TTC549 (cell line): ENCODE measurements around the gene ADARB2.

Experiments
- FAIRE-seq: peaks from 2 replicates; lab custom pipeline; 2012; peaks lifted over from hg19 to GRCh38; lab: Jason Lieb, UNC

Gene ADARB2

DNA sequence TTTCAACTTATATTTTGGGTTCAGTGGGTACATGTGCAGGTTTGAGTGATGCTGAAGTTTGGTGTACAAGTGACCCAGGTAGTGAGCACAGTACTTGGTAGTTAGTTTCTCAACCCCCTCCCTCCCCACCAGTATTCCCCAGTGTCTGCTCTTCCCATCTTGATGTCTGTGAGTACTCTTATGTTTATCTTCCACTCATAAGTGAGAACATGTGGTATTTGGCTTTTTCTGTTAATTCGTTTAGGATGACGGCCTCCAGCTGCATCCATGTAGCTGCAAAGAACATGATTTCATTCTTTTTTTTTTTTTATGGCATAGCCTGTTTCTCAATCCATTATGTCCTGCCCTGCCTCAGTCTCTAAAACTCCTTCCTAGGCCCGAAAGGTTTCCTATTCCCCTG lies 459.0 kb downstream of the ADARB2 start:
- no peak for FAIRE-seq

DNA sequence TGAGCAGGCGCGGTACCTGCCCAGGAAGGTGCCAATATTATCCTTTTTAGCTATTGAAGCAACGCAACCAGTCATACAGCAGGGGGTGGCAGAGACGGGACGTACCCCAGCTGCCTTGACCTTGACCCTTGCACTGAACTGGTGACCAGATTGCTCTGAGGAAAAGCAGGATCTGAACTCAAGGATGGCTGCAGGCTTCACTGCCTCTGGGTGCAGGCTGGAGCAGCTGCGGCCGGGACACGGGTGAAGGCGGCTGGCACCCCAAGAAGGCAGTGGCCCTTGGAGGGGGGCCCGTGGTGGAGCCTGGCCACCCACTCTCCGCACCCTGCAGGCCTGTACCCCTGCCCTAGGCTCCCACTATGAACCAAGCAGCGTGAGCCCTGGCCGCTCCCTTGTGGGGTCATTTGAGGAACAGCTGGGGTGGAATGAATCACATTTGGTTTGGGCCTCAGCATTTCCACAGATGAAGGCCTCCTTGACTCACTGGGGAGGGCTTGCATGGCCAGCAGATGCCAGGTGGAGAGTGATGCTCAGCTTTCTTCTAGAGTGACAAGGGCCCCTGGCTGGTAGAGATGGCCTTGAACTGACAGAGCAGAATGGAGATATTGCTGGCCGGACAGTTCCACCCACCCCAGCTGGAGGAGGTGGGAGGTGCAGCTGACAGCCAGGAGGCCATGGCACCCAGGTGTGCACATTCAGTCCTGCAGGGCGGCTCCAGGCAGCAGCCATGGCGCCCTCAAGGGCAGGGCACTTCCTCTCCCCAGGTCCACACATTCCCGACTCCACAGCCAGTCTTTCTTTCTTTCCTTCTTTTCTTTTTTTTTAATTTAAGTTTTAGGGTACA lies 462.4 kb downstream of the ADARB2 start:
- no peak for FAIRE-seq

DNA sequence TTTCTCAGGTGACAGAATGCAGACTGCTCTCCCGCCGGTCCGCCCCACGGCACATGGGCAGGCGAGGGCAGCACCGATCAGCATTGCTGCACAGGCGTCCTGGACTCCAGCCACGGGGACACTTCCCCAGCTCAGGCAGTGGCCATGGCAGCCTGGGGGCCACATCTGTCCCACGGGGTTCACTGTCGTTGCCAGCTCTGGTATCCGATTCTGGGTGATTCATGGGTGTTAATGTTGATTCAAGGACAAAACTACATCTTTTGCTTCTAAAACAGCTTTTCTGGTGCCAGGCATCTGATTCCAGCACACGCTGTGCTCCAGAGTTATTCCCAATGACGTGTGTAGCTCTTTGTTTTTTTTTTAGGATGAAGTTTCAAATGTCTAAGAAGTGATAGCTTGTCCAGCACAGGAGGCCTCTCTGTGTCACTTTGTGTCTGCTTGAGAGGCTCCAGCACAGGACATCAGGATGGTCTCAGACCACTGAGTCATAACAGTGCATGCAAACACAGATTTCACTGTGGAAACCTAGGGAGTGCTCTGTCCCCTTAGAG lies 463.1 kb downstream of the ADARB2 start:
- no peak for FAIRE-seq

DNA sequence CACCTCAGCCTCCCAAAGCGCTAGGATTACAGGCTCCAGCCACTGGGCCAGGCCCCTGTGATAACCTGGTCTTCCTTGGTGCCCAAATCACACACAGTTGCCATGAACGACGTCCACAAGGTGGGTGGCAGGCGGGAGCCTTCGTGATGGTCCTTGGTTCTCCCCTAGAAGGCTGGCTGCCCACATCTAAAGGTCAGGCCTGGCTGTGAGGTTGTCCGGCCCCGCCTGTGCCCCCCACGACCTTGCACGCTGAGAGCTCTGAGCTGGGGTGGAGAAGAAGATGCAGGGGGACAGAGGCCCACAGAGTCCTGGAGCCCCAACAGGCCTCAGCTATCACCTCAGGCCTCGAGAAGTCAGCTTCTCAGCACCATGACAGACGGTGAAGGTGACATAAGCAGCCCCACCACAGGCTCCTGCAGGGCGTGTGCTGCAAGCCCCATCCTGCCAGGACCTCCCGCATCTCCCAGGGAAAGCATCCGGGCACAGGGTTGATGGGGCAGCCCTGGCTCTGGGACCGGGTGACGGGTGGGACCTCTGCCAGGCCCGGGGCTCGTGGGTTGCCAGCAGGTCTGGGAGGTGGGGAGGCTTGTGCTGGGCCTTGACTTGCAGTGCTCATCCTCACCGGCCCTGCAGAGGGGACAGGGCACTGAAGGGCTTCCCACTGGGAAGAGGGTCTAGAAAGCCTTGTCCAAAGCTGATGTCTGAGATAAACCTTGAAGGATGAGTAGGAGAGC lies 463.8 kb downstream of the ADARB2 start:
- FAIRE-seq, result no peak

DNA sequence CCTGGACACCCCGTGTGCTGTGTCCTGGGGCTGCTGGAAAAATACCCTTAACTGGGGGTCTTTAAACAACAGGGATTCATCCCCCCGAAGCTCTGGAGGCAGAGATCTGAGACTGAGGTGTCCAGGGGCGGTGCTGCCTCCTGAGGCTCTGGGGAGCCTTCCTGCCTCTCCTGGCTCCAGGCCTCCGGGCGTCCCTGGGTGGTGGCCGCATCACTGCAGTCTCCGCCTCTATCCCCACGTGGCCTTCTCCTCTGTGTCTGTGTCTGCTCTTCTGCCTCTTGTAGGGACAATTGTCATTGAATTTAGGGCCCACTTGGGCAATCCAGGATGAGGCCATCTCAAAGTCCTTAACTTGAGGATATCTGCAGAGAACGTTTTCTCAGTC lies 464.6 kb downstream of the ADARB2 start:
- FAIRE-seq, result no peak

DNA sequence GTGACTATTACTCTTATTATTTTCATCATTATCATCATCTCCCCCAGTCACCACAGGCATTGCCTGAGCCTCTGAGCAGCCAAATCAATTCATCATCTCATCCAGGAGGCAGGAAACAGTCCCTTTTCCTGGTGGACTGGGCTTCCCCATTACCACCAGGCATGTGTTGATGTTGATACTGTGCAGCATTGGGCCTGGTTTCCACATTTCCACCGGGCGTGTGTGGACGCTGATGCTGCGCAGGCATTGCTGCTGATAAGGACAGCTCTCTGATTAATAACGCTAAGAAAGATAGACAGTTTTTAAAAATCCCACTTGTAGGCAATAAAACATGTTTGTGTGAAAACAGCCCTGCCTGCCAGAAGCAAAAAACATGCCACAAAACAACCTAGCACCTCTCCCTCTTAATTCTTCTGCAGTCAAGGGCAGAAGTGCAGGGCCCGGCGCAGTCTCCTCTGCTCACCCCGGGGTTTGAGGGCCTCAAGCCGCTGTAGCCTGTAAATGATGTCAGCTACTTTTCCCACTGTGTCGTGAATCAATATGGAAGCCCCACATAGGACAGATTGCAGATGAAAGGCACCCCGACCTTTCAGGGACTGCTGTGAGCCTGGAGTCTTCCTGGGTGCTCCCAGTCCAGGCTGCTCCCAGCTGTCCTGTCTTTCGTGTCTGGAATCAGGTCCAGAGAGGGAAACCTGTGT lies 465.1 kb downstream of the ADARB2 start:
- FAIRE-seq, result no peak

DNA sequence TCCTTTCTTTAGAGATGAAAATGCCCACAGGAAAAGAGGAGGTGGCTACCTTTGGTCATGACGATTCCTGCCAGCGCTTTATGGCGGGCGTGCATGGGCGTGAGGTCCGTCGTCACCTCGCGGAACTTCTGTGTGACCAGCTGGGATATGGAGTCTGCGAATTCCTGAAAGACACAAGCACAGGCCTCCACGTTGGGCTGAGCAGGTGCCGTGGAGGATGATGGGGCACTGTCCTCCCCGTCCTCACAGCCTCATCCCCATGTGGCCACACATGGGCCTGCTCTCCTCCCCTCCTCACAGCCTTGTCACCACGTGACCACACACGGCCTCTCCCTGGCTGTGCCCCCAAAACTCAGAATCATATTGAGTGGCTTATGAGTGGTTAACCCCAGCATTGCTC lies 466.4 kb downstream of the ADARB2 start:
- FAIRE-seq, result no peak

DNA sequence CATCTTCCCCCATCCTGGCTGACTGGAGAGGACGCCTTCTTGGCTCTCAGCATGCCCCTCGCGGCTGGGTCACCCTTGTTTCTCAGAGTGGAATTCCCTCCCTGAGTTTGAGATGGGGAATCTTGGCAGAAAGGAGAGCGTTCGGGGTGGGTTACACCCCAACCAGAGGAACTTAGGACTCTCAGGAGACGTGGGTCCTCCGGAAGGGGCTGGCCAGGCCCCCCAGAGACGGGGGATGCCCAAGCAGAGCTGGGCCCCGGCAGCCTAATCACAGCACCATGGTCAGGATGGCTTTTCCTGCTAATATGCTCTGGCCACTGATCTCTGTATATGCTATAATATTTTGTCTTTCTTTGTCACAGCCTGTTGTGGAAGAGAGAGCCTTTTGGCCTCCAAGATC lies 466.8 kb downstream of the ADARB2 start:
- no peak for FAIRE-seq

DNA sequence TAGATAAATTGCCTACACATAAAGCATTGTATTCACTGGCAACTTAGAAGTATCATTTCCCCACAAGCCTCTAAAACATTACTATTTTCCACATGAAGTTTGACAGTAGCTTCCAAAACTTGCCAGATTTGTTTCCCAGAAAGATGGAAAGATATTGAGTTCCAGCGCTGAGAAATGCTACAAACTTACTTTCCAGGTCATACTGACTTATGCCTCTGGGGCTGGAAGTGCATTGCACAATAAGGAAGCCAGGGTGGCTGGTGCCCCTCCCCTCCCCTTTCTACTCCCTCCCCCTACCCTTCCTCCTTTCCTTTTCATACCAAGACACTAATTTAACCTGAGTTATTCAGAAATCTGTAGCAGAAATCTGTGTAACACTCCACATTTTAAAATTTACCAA lies 468.5 kb downstream of the ADARB2 start:
- no peak for FAIRE-seq

DNA sequence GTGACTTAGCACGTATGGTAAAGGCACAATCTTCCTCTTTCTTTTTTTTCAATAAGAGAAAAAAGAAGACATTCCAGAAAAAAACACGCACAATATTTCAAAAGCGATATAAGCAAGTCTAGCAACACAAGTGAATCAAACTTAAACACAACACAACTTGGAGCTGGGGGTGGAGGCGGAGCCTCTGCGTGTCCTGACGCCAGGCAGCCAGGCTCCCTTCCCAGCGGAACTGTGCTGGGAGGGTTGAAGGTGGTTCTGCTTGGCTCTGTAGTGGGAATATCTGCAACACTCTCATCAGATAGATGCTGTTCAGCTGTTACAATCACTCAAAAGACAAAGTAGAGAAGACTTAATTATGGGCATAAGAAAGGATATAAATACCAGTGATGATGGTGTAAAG lies 469.8 kb downstream of the ADARB2 start:
- no peak for FAIRE-seq

DNA sequence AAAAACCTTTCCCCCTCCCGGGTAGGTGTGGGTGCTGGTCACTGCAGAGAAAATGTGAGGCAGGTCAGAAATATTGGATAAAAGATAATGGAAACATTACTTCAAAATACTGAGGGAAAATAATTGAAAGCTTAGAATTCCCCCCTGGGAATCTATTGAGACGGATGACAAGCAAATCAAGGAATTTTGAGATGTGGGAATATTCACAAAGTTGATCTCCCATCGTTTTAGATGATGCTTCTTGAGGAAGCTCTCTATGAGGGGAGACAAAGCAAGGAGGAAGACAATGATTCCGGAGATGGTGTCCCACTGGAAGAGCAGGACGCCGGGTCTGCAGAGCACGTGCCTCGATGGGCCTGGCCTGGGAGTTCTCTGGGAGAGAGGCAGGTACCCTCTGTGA lies 470.2 kb downstream of the ADARB2 start:
- no peak for FAIRE-seq

DNA sequence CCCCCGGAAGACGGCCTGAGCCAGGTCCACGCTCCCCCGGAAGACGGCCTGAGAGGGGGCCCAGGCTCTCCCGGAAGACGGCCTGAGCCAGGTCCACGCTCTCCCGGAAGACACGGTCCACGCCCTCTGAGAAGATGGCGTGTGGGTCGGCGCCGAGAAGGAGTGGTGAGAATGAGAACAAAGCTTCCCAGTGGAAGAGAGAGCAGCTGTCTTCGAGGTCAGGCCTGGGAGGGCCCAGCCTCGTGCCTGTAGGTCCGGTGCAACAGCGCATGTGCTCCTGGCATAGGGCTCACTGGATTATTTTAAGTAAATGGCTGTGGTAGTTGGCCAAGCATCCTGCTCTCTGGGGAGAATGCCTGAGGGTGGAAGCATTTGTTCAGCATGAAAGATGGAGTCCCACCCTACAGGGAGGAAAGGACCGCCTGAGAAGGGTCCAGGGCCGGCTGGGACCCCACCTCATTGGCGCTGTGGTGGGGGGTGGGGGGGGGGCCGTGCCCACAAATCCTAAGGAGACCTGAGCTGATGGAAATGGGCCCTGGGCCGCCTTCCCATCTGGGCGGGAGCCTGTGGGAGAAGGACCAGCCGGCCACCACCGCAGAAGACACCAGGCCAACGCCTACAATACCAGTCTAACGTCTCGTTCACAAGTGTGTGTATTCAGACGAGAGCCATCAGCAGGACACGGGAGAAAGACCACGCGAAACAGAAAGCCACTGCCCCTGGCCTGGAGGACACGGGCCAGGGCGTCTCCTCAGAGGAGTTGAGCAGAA lies 471.1 kb downstream of the ADARB2 start:
- no peak for FAIRE-seq

DNA sequence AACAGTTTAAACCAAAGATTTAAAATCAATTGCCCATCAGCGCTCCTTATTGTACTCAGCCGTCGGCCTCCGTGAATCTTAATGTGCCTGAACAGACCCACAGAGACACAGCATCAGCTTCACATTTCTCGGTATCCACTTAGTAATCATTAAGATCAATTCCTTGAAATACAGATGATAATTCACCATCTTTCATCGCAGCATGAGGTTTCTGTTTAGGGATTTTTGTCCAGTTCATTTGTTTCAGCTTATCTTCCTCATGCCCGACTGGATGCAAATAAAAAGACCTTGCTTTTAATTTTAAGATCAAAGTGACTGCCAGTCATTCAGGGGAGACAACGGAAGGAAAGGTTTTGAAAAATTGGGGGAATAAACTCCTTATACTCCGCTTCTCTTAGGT lies 473.3 kb downstream of the ADARB2 start:
- FAIRE-seq, result no peak

DNA sequence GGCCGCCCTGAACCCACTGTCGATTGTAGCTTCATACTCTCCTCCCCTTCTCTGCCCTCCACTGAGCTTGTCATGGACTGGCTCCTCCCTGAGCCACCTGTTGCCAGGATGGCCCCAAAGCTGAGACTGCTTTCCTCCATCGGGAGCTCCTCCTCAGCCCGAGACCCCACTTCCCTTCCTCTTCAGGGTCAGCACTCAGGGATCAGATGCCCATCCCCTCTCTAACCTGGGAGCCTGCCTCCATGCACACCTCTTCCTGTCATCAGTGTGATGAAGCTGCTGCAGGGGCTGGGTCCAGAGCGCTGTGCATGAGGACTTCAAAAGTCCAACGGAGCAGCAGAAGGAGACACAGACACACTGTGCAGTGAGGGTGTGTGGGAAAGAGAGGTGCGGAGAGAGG lies 480.1 kb downstream of the ADARB2 start:
- FAIRE-seq, result no peak

DNA sequence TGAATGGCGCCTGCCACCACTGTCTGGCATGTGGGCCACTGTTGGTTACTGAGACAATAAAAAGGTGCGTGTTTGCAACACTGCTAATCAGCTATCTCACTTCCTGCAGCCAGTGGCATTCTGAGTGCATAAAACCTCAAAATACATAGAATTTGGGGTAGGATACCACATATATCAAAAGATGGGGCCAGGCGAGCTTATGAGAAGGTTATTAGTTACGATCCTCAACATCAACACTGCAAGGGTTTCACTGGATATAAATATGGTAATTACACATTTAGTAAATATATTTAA lies 480.9 kb downstream of the ADARB2 start:
- no peak for FAIRE-seq

DNA sequence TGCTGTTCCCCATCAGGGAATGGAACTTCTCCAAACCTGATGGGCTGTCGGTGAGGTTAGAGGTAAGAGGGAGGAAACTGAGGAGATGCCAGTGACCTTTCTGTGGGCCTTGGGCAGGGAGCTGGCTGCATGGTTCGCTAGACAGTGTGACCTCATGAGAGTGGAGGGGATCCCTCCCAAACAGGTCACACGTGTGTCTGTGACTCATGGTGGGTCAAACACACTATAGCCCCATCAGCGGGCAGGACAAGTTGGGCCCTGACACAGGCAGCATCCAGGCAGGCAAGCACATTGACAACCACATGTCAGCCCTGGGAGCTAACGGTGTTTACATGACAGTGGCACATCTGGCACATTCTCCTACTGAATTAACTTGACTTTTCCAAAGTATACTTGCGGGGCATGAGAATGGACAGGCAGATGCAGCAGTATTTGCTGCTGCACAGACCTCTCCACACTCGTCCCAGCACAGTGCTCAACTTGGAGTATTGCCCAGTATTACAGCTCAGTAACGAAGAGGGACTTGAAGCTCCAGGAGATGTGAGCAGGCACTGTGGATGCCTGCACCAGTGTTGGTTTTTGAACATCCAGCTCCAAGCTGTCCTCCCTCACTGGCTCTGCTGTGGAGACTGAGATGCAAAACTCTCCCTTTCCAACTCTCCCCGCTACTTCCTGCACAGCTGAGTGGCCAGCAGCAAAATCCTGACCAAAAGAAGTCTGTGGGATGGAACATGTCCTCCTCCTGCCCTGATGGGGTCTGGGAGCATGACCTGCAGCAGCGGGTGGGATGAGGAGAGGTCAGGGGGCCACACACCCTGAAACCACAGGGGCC lies 481.5 kb downstream of the ADARB2 start:
- no peak for FAIRE-seq

DNA sequence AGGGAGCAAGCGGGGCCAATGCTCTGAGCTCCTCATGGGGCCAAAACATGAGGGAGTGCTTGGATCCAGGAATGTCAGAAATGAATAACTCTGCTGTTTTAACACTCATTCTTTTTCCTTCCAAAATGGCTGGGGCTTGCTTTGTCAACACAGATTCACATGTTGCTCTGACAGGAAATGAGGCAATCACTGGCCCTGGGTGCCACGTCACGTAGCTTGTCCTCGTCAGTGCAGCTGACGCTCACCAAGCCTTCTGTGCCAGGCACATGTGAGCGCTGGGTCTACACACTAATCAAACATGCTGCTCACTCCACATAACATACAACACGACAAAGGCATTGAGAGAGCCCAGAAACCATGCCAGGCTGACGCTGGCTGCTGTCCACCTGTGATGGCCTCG lies 482.2 kb downstream of the ADARB2 start:
- FAIRE-seq, result no peak

DNA sequence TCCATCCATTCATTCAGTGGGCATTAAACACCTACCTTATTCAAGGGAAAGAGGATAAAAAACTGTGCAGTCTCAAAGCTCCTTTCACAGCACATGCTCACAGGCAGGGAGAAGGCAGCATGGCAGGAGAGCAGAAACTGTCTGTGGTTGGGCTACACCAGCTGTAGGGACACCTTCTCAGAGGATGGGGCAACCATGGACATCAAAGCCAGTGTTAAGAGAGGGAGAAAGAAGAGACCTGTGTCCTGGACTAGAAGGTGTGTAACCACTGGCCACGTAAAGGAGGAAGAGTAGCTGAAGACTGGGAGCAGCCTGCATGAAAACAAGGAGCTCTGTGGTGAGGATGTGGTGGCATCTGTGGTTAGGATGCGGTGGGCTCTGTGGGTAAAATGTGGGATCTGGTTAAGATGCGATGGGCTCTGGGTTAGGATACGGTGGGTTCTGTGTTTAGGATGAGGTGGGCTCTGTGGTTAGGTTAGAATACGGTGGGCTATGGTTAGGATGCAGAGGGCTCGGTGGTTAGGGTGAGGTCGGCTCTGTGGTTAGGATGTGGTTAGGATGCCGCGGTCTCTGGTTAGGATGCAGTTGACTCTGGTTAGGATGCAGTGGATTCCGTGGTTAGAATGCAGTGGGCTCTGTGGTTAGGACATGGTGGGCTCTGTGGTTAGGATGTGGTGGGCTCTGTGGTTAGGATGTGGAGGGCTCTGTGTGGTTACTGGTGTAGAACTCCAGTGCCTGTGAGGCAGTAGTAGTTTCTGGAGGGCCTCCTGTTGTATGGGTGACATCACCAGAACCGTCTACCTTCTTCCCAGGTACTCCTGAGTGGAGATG lies 483.6 kb downstream of the ADARB2 start:
- no peak for FAIRE-seq

DNA sequence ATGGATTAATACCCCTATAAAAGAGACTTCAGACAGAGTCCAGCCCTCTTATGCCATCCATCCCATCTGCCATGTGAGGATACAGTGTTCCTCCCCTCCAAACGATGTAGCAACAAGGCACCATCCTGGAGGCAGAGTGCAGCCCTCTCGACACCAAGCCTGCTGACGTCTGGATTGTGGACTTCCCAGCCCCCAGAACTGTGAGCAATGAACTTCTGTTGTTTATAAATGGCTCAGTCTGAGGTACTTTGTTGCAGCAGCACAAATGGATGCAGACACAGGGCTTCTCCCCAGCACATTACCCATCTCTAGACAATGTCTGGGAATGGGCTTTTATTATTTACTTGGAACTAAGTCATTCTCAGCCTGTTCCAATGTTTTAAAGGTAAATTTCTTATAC lies 485.6 kb downstream of the ADARB2 start:
- no peak for FAIRE-seq

DNA sequence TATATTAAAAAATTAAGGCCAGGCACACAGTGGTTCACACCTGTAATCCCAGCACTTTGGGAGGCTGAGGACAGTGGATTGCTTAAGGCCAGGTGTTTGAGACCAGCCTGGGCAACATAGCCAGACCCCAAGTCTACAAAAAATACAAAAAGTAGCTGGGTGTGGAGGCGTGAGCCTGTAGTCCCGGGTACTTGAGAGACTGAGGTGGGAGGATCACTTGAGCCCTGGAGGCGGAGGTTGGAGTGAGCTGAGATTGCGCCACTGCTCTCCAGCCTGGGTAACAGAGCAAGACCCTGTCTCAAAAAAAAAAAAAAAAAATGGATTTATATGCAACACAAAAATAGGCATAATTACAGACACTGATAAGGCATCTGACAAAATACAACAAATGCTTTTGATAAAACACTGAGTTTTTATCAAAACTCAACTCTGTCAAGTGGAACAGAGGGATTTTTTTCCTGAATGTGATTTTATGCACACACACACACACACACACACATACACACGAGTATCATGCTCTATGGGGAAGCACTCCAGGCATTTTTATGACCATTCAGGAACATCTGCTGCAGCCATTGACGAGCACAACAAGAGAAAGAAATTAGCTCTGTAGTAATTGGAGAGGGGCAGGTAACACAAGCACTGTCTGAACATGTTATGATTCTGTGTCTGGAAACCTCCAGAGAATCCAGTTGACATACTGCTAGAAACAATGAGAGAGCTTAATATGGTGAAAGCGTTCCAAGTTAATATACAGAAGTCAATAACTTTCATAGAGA lies 488.0 kb downstream of the ADARB2 start:
- FAIRE-seq, result no peak
